Measurements from ENCODE around the gene GPBAR1. TPM values are rescaled to one million over a fixed set of nuclear protein-coding genes. Genes with fewer than 3 reads are reported as not detected.

GPBAR1 gene
- total and polyA plus RNA-seq, 9 donors = 0.28 to 3.8 (median 2.1) TPM

- whole genome bisulfite sequencing, 3 donors = 64 to 70% (median 65%) methylated on average over 5 of the region's 5 CpGs
- Histone ChIP-seq H3K36me3 (no peaks in the 10 kb centered on the region), H3K27ac (no peak overlapping the region), H3K4me1 (ENCODE audit: insufficient read depth) (peaks cover 7% of the 10 kb centered on the region), H3K27me3 (no peaks in the 10 kb centered on the region), H3K4me3 (no peak overlapping the region), H3K9me3 (no peaks in the 10 kb centered on the region)
- no peak for DNase-seq
- TF ChIP-seq EP300 (IDR thresholded peaks at IDR 0.05) (no peak), POLR2A (IDR thresholded peaks at IDR 0.05) (no peak)
- TF ChIP-seq, protein P1, sequence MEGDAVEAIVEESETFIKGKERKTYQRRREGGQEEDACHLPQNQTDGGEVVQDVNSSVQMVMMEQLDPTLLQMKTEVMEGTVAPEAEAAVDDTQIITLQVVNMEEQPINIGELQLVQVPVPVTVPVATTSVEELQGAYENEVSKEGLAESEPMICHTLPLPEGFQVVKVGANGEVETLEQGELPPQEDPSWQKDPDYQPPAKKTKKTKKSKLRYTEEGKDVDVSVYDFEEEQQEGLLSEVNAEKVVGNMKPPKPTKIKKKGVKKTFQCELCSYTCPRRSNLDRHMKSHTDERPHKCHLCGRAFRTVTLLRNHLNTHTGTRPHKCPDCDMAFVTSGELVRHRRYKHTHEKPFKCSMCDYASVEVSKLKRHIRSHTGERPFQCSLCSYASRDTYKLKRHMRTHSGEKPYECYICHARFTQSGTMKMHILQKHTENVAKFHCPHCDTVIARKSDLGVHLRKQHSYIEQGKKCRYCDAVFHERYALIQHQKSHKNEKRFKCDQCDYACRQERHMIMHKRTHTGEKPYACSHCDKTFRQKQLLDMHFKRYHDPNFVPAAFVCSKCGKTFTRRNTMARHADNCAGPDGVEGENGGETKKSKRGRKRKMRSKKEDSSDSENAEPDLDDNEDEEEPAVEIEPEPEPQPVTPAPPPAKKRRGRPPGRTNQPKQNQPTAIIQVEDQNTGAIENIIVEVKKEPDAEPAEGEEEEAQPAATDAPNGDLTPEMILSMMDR (IDR thresholded peaks at IDR 0.05) = no peak
- intact Hi-C loops (cut with DNase I) = loop anchor here in 2 of 4 donors (5.0 to 10.0 kb wide), 2 partner anchors 103 to 171 kb away; partner anchors contain the start of gene CTDSP1 (in 1 of the 2)
Measured at GRCh38 chr2:218293715-218294429, 33.1 kb downstream of the GPBAR1 start.

DNA sequence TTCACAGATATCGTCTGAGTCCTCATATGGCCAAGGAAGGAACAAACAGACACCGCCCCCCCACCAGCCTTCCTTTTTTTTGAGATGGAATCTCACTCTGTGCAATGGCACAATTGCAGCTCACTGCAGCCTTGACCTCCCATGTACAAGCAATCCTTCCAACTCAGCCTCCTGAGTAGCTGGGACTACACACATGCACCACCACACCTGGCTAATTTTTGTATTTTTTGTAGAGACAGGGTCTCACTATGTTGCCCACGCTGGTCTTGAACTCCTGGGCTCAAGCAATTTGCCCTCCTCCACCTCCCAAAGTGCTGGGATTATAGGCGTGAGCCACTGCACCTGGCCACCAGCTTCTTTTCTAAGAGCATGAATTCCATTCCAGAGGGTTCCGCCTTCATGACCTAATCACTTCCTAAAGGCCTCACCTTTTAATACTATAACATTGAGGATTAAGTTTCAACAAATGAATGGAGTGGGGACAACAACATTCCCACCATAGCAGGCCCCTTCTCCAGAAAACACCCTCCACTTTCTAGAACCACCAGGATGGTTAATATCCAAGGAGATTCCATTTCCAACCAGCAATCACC, 33.7 kb downstream of the GPBAR1 start:
- TF ChIP-seq POLR2A (IDR thresholded peaks at IDR 0.05) (no peak), EP300 (IDR thresholded peaks at IDR 0.05) (no peak)
- TF ChIP-seq, protein P1 (IDR thresholded peaks at IDR 0.05) = no peak
- H3K27me3 ChIP-seq = no peaks in the 10 kb centered on the region
- no peak overlapping the region for H3K4me3 ChIP-seq
- no peaks in the 10 kb centered on the region for H3K36me3 ChIP-seq
- peaks cover 7% of the 10 kb centered on the region for H3K4me1 ChIP-seq (ENCODE audit: insufficient read depth)
- no peak overlapping the region for H3K27ac ChIP-seq
- 86 to 93% (median 88%) methylated on average over 5 of the region's 5 CpGs for WGBS, 3 donors
- no peak for DNase-seq
- intact Hi-C loops (cut with DNase I) = loop anchor here (5.0 to 10.0 kb wide), 3 partner anchors 98 to 170 kb away; partner anchors contain the start of gene CTDSP1 (in 1 of the 4)
- H3K9me3 ChIP-seq = no peaks in the 10 kb centered on the region

GRCh38 chr2:218295029-218295428, 34.2 kb downstream of the GPBAR1 start:
- 58 to 67% (median 60%) methylated on average over 7 of the region's 7 CpGs for WGBS, 3 donors
- Histone ChIP-seq H3K9me3 (no peaks in the 10 kb centered on the region), H3K4me3 (no peak overlapping the region), H3K27ac (no peak overlapping the region), H3K27me3 (no peaks in the 10 kb centered on the region), H3K4me1 (ENCODE audit: insufficient read depth) (peaks cover 5% of the 10 kb centered on the region), H3K36me3 (no peaks in the 10 kb centered on the region)
- TF ChIP-seq POLR2A (IDR thresholded peaks at IDR 0.05) (no peak), EP300 (IDR thresholded peaks at IDR 0.05) (no peak)
- TF ChIP-seq, protein P1 (IDR thresholded peaks at IDR 0.05) = no peak
- DNase-seq = no peak
- intact Hi-C loops (cut with DNase I) = loop anchor here in 3 of 4 donors (5.0 to 10.0 kb wide), 2 partner anchors 97 to 170 kb away; no protein-coding TSS in a partner anchor

DNA sequence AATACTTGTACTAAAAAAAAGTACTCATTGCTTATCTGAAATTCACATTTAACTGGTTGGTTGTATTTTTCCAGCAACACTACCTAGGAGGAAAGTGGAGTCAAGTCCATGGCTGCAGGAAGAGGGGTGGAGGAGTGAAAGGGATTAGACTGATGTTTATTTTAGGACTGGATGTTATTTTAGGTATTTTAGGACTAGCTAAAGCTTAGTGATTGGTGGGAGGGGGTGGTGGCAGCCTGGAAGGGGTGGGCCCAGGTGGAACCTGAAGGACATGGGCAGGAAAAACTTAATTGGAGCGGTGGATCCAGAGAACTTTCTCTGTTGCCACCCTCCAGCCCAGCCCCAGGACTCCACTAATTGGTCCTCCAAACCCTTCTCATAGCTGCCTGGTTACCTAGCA, 35.4 kb downstream of the GPBAR1 start:
- Histone ChIP-seq H3K9me3 (no peaks in the 10 kb centered on the region), H3K27me3 (no peaks in the 10 kb centered on the region), H3K27ac (no peak overlapping the region), H3K4me1 (ENCODE audit: insufficient read depth) (no peaks in the 10 kb centered on the region), H3K36me3 (no peaks in the 10 kb centered on the region), H3K4me3 (no peak overlapping the region)
- 77 to 88% (median 78%) methylated on average over 1 of the region's 1 CpG for WGBS, 3 donors
- no peak for DNase-seq
- intact Hi-C loops (cut with DNase I) = loop anchor here in 3 of 4 donors (5.0 to 10.0 kb wide), 2 partner anchors 96 to 169 kb away; no protein-coding TSS in a partner anchor
- TF ChIP-seq POLR2A (IDR thresholded peaks at IDR 0.05) (no peak), EP300 (IDR thresholded peaks at IDR 0.05) (no peak)
- TF ChIP-seq, protein P1 (IDR thresholded peaks at IDR 0.05) = no peak

All from ovary (tissue), 9 donors.